K562 (cell line): ENCODE measurements around the gene LILRA6.

Source experiments
- CTCF ChIP-seq, 3 experiments: IDR thresholded peaks in 2 of 3; conservative IDR thresholded peaks in 1 of 3; 2 replicates each; pipeline ENCODE4 v1.5.1; 2011 to 2012; ENCODE audit warnings: low read length in 3 of 3, mild to moderate bottlenecking in 3 of 3, control low read depth in 2 of 3, improper control_type of control experiment in 1 of 3, inconsistent platforms in 1 of 3, low read depth in 1 of 3, mixed read lengths in 1 of 3, moderate library complexity in 1 of 3; ENCODE audit not compliant: insufficient read depth in 2 of 3
- MYBL2 ChIP-seq, 2 experiments: fragments of 450-650 bp in 1 of 2; sonication (generic) in 1 of 2; formaldehyde crosslinking in 1 of 2; IDR thresholded peaks; 2 replicates each; pipeline versions ENCODE4 v1.6.1 to v1.8.1; 2017 to 2022; ENCODE audit warnings: borderline replicate concordance in 1 of 2, inconsistent platforms in 1 of 2, low read depth in 1 of 2, mild to moderate bottlenecking in 1 of 2, missing genetic modification reagents in 1 of 2, moderate library complexity in 1 of 2
- POLR2A ChIP-seq: fragments of 450-650 bp; conservative IDR thresholded peaks from 2 replicates; pipeline ENCODE4 v1.6.1; 2016
- POLR2AphosphoS5 ChIP-seq: IDR thresholded peaks from 2 replicates; pipeline ENCODE4 v1.6.1; 2011; ENCODE audit warnings: mild to moderate bottlenecking, low read depth, low read length, moderate library complexity; ENCODE audit not compliant: control insufficient read depth, insufficient read depth
- RAD21 ChIP-seq, 2 experiments: fragments of 250-450 bp in 1 of 2; fragments of 450-650 bp in 1 of 2; sonication (Bioruptor Pico) in 1 of 2; formaldehyde crosslinking in 1 of 2; IDR thresholded peaks in 1 of 2; conservative IDR thresholded peaks in 1 of 2; 2 replicates each; pipeline versions ENCODE4 v1.4.0 to v1.8.0; 2020 to 2022; ENCODE audit warnings: mild to moderate bottlenecking in 2 of 2, moderate library complexity in 1 of 2
- RCOR1 ChIP-seq, 2 experiments: IDR thresholded peaks; 2 replicates each; pipeline ENCODE4 v1.6.1; 2012; ENCODE audit warnings: low read depth in 2 of 2, low read length in 2 of 2, borderline replicate concordance in 1 of 2, improper control_type of control experiment in 1 of 2
- SIX5 ChIP-seq, 2 experiments: IDR thresholded peaks; 2 replicates each; pipeline ENCODE4 v1.6.1; 2011; ENCODE audit warnings: low read length in 2 of 2, borderline replicate concordance in 1 of 2, low read depth in 1 of 2, mild to moderate bottlenecking in 1 of 2, moderate library complexity in 1 of 2; ENCODE audit not compliant: insufficient read depth in 1 of 2
- USF2 ChIP-seq: sonication (generic); formaldehyde crosslinking; IDR thresholded peaks from 2 replicates; pipeline ENCODE4 v1.5.0; 2020; ENCODE audit warnings: missing genetic modification reagents
- ZBTB7A ChIP-seq: IDR thresholded peaks from 2 replicates; pipeline ENCODE4 v1.6.1; 2011; ENCODE audit warnings: low read depth, mild to moderate bottlenecking, low read length, moderate library complexity, borderline replicate concordance; ENCODE audit not compliant: control insufficient read depth
- ZKSCAN8 ChIP-seq: fragments of 200-800 bp; sonication (Bioruptor generic); IDR thresholded peaks from 2 replicates; pipeline ENCODE4 v1.6.1; 2016; ENCODE audit warnings: missing genetic modification characterization, missing compliant biosample characterization
- ZNF140 ChIP-seq: fragments of 250-450 bp; sonication (Bioruptor Pico); IDR thresholded peaks from 2 replicates; pipeline ENCODE4 v1.8.0; 2021; ENCODE audit warnings: moderate library complexity, mild to moderate bottlenecking, inconsistent platforms
- ZNF24 ChIP-seq: fragments of 450-650 bp; IDR thresholded peaks from 2 replicates; pipeline ENCODE4 v1.6.1; 2016
- ZNF263 ChIP-seq: sonication (generic); formaldehyde crosslinking; IDR thresholded peaks from 2 replicates; pipeline ENCODE4 v1.8.0; 2022; ENCODE audit warnings: mild to moderate bottlenecking, missing genetic modification reagents, borderline replicate concordance
- ZNF445 ChIP-seq: fragments of 250-450 bp; sonication (Bioruptor Pico); IDR thresholded peaks from 2 replicates; pipeline ENCODE4 v1.4.0; 2020; ENCODE audit warnings: low read depth, mild to moderate bottlenecking, moderate library complexity

- TF ChIP-seq CTCF (IDR thresholded peaks at IDR 0.05 in 2 of 3, conservative IDR thresholded peaks at IDR 0.05 in 1 of 3; ENCODE audit: insufficient read depth in 2 of 3, low read depth in 1 of 3, low read length in 3 of 3) (no peak), ZNF140 (no peak), ZNF445 (CRISPR knock-in tag) (no peak), USF2 (no peak), POLR2A (no peak), POLR2AphosphoS5 (no peak), ZNF263 (CRISPR knock-in tag) (no peak), ZNF24 (no peak), ZBTB7A (no peak), SIX5 (IDR thresholded peaks at IDR 0.05; ENCODE audit: borderline replicate concordance in 1 of 2, insufficient read depth in 1 of 2, low read depth in 1 of 2, low read length in 2 of 2) (no peak), ZKSCAN8 (CRISPR knock-in tag) (no peak), RAD21 (CRISPR knock-in tag; conservative IDR thresholded peaks at IDR 0.05 in 1 of 2, IDR thresholded peaks at IDR 0.05 in 1 of 2) (no peak), RCOR1 (IDR thresholded peaks at IDR 0.05; ENCODE audit: borderline replicate concordance in 1 of 2, low read depth in 2 of 2, low read length in 2 of 2) (no peak), MYBL2 (IDR thresholded peaks at IDR 0.05; ENCODE audit: low read depth) (no peak), MYBL2 (CRISPR knock-in tag; IDR thresholded peaks at IDR 0.05; ENCODE audit: borderline replicate concordance) (no peak)
Observed at GRCh38 chr19:54257116-54257480, 14.5 kb upstream of the LILRA6 start, which contains the start of gene LILRB5.
